ENCODE results near the gene TMEM242. TPM values are rescaled to one million over a fixed set of nuclear protein-coding genes. Genes with fewer than 3 reads are reported as not detected.
A peak's percentile ranks its signal among the peaks of the same experiment; 100 is the strongest.

Gene TMEM242
- total and polyA plus RNA-seq, 2 of the 13 experiments (the other 11 are each of a cell fraction or from before 2014, with no cell fraction given) = 5.6 to 11.1 TPM

DNA sequence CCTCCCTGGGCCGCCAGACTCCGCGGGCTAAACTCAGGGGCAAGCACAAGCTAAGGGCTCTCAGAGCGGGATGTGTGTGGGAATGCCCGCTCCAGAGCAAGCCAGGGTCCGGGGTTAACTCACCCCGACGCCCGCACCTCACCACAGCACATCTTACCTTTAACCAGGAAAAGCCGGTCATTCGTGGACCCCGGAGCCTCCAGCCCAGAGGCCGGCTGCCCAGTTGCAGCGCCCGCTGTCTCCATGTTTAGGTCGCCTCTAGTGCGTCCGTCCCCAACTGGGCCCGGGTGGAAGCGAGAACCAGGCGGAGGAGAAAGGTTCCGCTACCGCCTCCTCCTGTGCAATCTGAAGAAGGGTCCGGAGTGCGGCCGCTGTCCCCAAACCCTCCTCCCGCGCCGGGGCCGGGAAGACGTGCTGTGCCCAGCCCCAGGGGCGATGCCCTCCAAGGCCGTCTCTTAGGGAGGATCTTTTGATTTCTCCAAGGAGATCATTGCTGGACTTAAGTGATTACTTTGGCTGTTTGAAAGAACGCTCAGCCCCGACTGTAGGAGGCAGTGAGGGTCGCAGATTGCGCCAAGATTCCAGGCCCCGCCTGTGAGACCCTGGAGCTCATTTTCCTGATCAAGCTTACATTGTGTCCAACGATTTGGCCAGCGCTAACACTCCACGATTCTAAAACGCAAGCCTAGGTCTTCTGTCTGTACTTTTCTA, at the start of gene TMEM242 (continued):
- peak; percentile 59; the same call in 1 of the 2 replicates for TF ChIP-seq BATF2 (CRISPR knock-in tag; IDR thresholded peaks at IDR 0.05)
- TF ChIP-seq ZNF558 (CRISPR knock-in tag; IDR thresholded peaks at IDR 0.05; ENCODE audit: borderline replicate concordance) = peak; percentile 98
- TF ChIP-seq, protein P1, sequence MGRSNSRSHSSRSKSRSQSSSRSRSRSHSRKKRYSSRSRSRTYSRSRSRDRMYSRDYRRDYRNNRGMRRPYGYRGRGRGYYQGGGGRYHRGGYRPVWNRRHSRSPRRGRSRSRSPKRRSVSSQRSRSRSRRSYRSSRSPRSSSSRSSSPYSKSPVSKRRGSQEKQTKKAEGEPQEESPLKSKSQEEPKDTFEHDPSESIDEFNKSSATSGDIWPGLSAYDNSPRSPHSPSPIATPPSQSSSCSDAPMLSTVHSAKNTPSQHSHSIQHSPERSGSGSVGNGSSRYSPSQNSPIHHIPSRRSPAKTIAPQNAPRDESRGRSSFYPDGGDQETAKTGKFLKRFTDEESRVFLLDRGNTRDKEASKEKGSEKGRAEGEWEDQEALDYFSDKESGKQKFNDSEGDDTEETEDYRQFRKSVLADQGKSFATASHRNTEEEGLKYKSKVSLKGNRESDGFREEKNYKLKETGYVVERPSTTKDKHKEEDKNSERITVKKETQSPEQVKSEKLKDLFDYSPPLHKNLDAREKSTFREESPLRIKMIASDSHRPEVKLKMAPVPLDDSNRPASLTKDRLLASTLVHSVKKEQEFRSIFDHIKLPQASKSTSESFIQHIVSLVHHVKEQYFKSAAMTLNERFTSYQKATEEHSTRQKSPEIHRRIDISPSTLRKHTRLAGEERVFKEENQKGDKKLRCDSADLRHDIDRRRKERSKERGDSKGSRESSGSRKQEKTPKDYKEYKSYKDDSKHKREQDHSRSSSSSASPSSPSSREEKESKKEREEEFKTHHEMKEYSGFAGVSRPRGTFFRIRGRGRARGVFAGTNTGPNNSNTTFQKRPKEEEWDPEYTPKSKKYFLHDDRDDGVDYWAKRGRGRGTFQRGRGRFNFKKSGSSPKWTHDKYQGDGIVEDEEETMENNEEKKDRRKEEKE (IDR thresholded peaks at IDR 0.05) = no peak
- TF ChIP-seq MAX (IDR thresholded peaks at IDR 0.05) = peak; percentile 91
- TF ChIP-seq ZNF546 (CRISPR knock-in tag; conservative IDR thresholded peaks at IDR 0.05) = peak; percentile 60
- TF ChIP-seq SRY (CRISPR knock-in tag; IDR thresholded peaks at IDR 0.05) = peak; percentile 81
- TF ChIP-seq ZNF160 (CRISPR knock-in tag; IDR thresholded peaks at IDR 0.05) = peak; percentile 96
- TF ChIP-seq GFI1 (CRISPR knock-in tag; IDR thresholded peaks at IDR 0.05; ENCODE audit: borderline replicate concordance) = peak; percentile 93
- TF ChIP-seq PAX8 (CRISPR knock-in tag; IDR thresholded peaks at IDR 0.05; ENCODE audit: borderline replicate concordance) = no peak
- peak; percentile 95 for TF ChIP-seq ZNF142 (CRISPR knock-in tag; IDR thresholded peaks at IDR 0.05)
- peak; percentile 48; the same call in 1 of the 2 replicates for TF ChIP-seq SNAPC2 (CRISPR knock-in tag; IDR thresholded peaks at IDR 0.05)
- TF ChIP-seq SRF (IDR thresholded peaks at IDR 0.05; ENCODE audit: low read depth, low read length) = peak; percentile 86
- peak; percentile 95 for TF ChIP-seq PHF20 (CRISPR knock-in tag; IDR thresholded peaks at IDR 0.05)
- peak; percentile 74 for TF ChIP-seq SATB2 (CRISPR knock-in tag; IDR thresholded peaks at IDR 0.05)
- peak; percentile 84 for TF ChIP-seq ZIK1 (CRISPR knock-in tag; IDR thresholded peaks at IDR 0.05; ENCODE audit: borderline replicate concordance, low read depth)
- no peak for TF ChIP-seq ATF5 (CRISPR knock-in tag; IDR thresholded peaks at IDR 0.05; ENCODE audit: low read depth)
- no peak; the same call in 1 of the 2 replicates for TF ChIP-seq MBD4 (IDR thresholded peaks at IDR 0.05; ENCODE audit: borderline replicate concordance, low read length)
- TF ChIP-seq TFDP2 (CRISPR knock-in tag; IDR thresholded peaks at IDR 0.05) = peak; percentile 85
